ENCODE results near the gene HSPB9. TPM values are rescaled to one million over a fixed set of nuclear protein-coding genes. Genes with fewer than 3 reads are reported as not detected.

HSPB9 gene
- total RNA-seq, 2 experiments from 2014 or later = 0.09 to 0.11 TPM

- POLR2A ChIA-PET = no interaction called here
- H3K27ac Mint-ChIP-seq = peak overlapping the region; percentile 62
- DNase-seq (no peak), ATAC-seq (no peak)
- H3K4me1 Mint-ChIP-seq = peaks cover 31% of the 10 kb centered on the region
- peaks cover 5% of the 10 kb centered on the region for H3K36me3 Mint-ChIP-seq (ENCODE audit: low read depth)
- no peaks in the 10 kb centered on the region for H3K27me3 Mint-ChIP-seq
- no peaks in the 10 kb centered on the region for H3K9me3 Mint-ChIP-seq (ENCODE audit: low read depth)
- peak overlapping the region; percentile 97 for H3K4me3 Mint-ChIP-seq
- CTCF ChIA-PET = interaction anchor here (0.7 to 0.9 kb wide), 2 partner anchors 140 to 251 kb away, joined by 3 read pairs; no protein-coding TSS in a partner anchor
- intact Hi-C loops (cut with DNase I, micrococcal nuclease) = loop anchor here (1.0 to 2.0 kb wide), 12 partner anchors 26 to 381 kb away; partner anchors contain the start of genes DHX58 (in 2 of the 2), CNP (in 1 of the 2), DNAJC7 (in 1 of the 2) and GHDC (in 1 of the 2)
Measured at GRCh38 chr17:42155614-42156045, 33.0 kb downstream of the HSPB9 start.

GRCh38 chr17:42159796-42160530 is 37.4 kb downstream of the HSPB9 start:
- no peaks in the 10 kb centered on the region for H3K27me3 Mint-ChIP-seq
- no peak overlapping the region for H3K27ac Mint-ChIP-seq
- no peak for DNase-seq
- no peak overlapping the region for H3K4me3 Mint-ChIP-seq
- H3K36me3 Mint-ChIP-seq (ENCODE audit: low read depth) = no peaks in the 10 kb centered on the region
- POLR2A ChIA-PET = no interaction called here
- H3K4me1 Mint-ChIP-seq = peaks cover 7% of the 10 kb centered on the region
- H3K9me3 Mint-ChIP-seq (ENCODE audit: low read depth) = no peaks in the 10 kb centered on the region
- no peak for ATAC-seq
- CTCF ChIA-PET = interaction anchor here (0.6 kb wide), 1 partner anchor 23 kb away, joined by 3 read pairs; no protein-coding TSS in a partner anchor
- intact Hi-C loops (cut with DNase I, micrococcal nuclease) = no loop called here

- CTCF ChIA-PET = interaction anchor here (0.6 kb wide), 1 partner anchor 24 kb away, joined by 3 read pairs; no protein-coding TSS in a partner anchor
- intact Hi-C loops (cut with DNase I, micrococcal nuclease) = no loop called here
- no peak for ATAC-seq
Measured at GRCh38 chr17:42160531-42160910, 37.9 kb downstream of the HSPB9 start.

GRCh38 chr17:42163113-42163512 is 40.5 kb downstream of the HSPB9 start:
- Mint-ChIP-seq H3K9me3 (ENCODE audit: low read depth) (no peaks in the 10 kb centered on the region), H3K27ac (no peak overlapping the region), H3K36me3 (ENCODE audit: low read depth) (no peaks in the 10 kb centered on the region), H3K4me3 (no peak overlapping the region), H3K4me1 (no peaks in the 10 kb centered on the region), H3K27me3 (no peaks in the 10 kb centered on the region)
- intact Hi-C loops (cut with DNase I, micrococcal nuclease) = no loop called here
- DNase-seq (peak; percentile 80), ATAC-seq (peak; percentile 60)
- ChIA-PET CTCF (interaction anchor here (0.6 to 1.4 kb wide), 4 partner anchors 10 to 348 kb away, joined by 3 to 4 read pairs (median 4); no protein-coding TSS in a partner anchor), POLR2A (no interaction called here)

More at GRCh38 chr17:42160531-42160910, 37.9 kb downstream of the HSPB9 start:
- Mint-ChIP-seq H3K9me3 (ENCODE audit: low read depth) (no peaks in the 10 kb centered on the region), H3K27me3 (no peaks in the 10 kb centered on the region), H3K36me3 (ENCODE audit: low read depth) (no peaks in the 10 kb centered on the region), H3K4me3 (no peak overlapping the region), H3K27ac (no peak overlapping the region), H3K4me1 (peaks cover 5% of the 10 kb centered on the region)
- DNase-seq = no peak
- POLR2A ChIA-PET = no interaction called here

GRCh38 chr17:42163696-42164407 is 41.2 kb downstream of the HSPB9 start:
- ChIA-PET CTCF (interaction anchor here (0.6 to 1.4 kb wide), 4 partner anchors 11 to 347 kb away, joined by 3 to 4 read pairs (median 4); no protein-coding TSS in a partner anchor), POLR2A (no interaction called here)
- no peak overlapping the region for H3K27ac Mint-ChIP-seq
- no peaks in the 10 kb centered on the region for H3K27me3 Mint-ChIP-seq
- no peak overlapping the region for H3K4me3 Mint-ChIP-seq
- intact Hi-C loops (cut with DNase I, micrococcal nuclease) = no loop called here
- no peaks in the 10 kb centered on the region for H3K4me1 Mint-ChIP-seq
- H3K36me3 Mint-ChIP-seq (ENCODE audit: low read depth) = no peaks in the 10 kb centered on the region
- DNase-seq = no peak
- no peak for ATAC-seq
- H3K9me3 Mint-ChIP-seq (ENCODE audit: low read depth) = no peaks in the 10 kb centered on the region

- ATAC-seq = no peak
- Mint-ChIP-seq H3K4me1 (no peaks in the 10 kb centered on the region), H3K36me3 (ENCODE audit: low read depth) (no peaks in the 10 kb centered on the region), H3K27me3 (no peaks in the 10 kb centered on the region), H3K27ac (no peak overlapping the region), H3K9me3 (ENCODE audit: low read depth) (no peaks in the 10 kb centered on the region), H3K4me3 (no peak overlapping the region)
- intact Hi-C loops (cut with DNase I, micrococcal nuclease) = no loop called here
- ChIA-PET CTCF (interaction anchor here (0.5 to 1.2 kb wide), 4 partner anchors 31 to 207 kb away, joined by 3 to 4 read pairs (median 3); no protein-coding TSS in a partner anchor), POLR2A (no interaction called here)
- no peak for DNase-seq
Measured at GRCh38 chr17:42165751-42166150, 43.1 kb downstream of the HSPB9 start.

- Mint-ChIP-seq H3K27ac (no peak overlapping the region), H3K4me3 (no peak overlapping the region), H3K27me3 (no peaks in the 10 kb centered on the region), H3K9me3 (ENCODE audit: low read depth) (no peaks in the 10 kb centered on the region), H3K4me1 (no peaks in the 10 kb centered on the region), H3K36me3 (ENCODE audit: low read depth) (no peaks in the 10 kb centered on the region)
- ATAC-seq (no peak), DNase-seq (no peak)
- intact Hi-C loops (cut with DNase I, micrococcal nuclease) = no loop called here
- CTCF ChIA-PET = interaction anchor here (0.5 to 1.2 kb wide), 3 partner anchors 31 to 176 kb away, joined by 3 to 4 read pairs (median 3); no protein-coding TSS in a partner anchor
- POLR2A ChIA-PET = no interaction called here
Measured at GRCh38 chr17:42166196-42166763, 43.7 kb downstream of the HSPB9 start.

GRCh38 chr17:42167807-42168206 is 45.2 kb downstream of the HSPB9 start:
- no peak for ATAC-seq
- CTCF ChIA-PET = interaction anchor here (0.6 kb wide), 1 partner anchor 13 kb away, joined by 3 read pairs; the partner anchor contains the start of gene KCNH4
- H3K4me3 Mint-ChIP-seq = no peak overlapping the region
- no peaks in the 10 kb centered on the region for H3K36me3 Mint-ChIP-seq (ENCODE audit: low read depth)
- POLR2A ChIA-PET = no interaction called here
- intact Hi-C loops (cut with DNase I, micrococcal nuclease) = no loop called here
- no peaks in the 10 kb centered on the region for H3K4me1 Mint-ChIP-seq
- H3K27me3 Mint-ChIP-seq = no peaks in the 10 kb centered on the region
- H3K9me3 Mint-ChIP-seq (ENCODE audit: low read depth) = no peaks in the 10 kb centered on the region
- DNase-seq = no peak
- no peak overlapping the region for H3K27ac Mint-ChIP-seq

- Mint-ChIP-seq H3K27ac (no peak overlapping the region), H3K4me1 (no peaks in the 10 kb centered on the region), H3K9me3 (ENCODE audit: low read depth) (no peaks in the 10 kb centered on the region), H3K36me3 (ENCODE audit: low read depth) (no peaks in the 10 kb centered on the region), H3K4me3 (no peak overlapping the region), H3K27me3 (no peaks in the 10 kb centered on the region)
- ATAC-seq (no peak), DNase-seq (no peak)
- POLR2A ChIA-PET = no interaction called here
- CTCF ChIA-PET = interaction anchor here (0.7 kb wide), 1 partner anchor 14 kb away, joined by 4 read pairs; no protein-coding TSS in a partner anchor
- intact Hi-C loops (cut with DNase I, micrococcal nuclease) = no loop called here
Measured at GRCh38 chr17:42169351-42169750, 46.7 kb downstream of the HSPB9 start.

GRCh38 chr17:42171831-42172230 is 49.2 kb downstream of the HSPB9 start:
- POLR2A ChIA-PET = interaction anchor here (0.6 kb wide), 1 partner anchor 312 kb away, joined by 5 read pairs; no protein-coding TSS in a partner anchor
- no peaks in the 10 kb centered on the region for H3K9me3 Mint-ChIP-seq (ENCODE audit: low read depth)
- no peak overlapping the region for H3K4me3 Mint-ChIP-seq

More at GRCh38 chr17:42171831-42172230, 49.2 kb downstream of the HSPB9 start:
- H3K4me1 Mint-ChIP-seq = no peaks in the 10 kb centered on the region
- no peaks in the 10 kb centered on the region for H3K36me3 Mint-ChIP-seq (ENCODE audit: low read depth)
- intact Hi-C loops (cut with DNase I, micrococcal nuclease) = no loop called here
- CTCF ChIA-PET = no interaction called here
- ATAC-seq = no peak
- no peak overlapping the region for H3K27ac Mint-ChIP-seq
- DNase-seq = no peak
- H3K27me3 Mint-ChIP-seq = no peaks in the 10 kb centered on the region

Measured in activated CD4-positive, alpha-beta T cell treated with anti-CD3 and anti-CD28 coated beads for 36 hours (primary cell).